HG03196 (cell line): ENCODE results near the gene SGF29.
"Not testable (repeated sequence)": the region's sequence is repeated elsewhere in the genome, so short reads cannot be mapped to it uniquely, and the experiment has no call there.

Source experiments
- ATAC-seq: cut with Tn5 transposase; IDR thresholded peaks from one replicate; pipeline ENCODE4 v1.9.1; 2021; ENCODE audit not compliant: unreplicated experiment

Gene SGF29

GRCh38 chr16:28609631-28610594 lies 56.2 kb downstream of the SGF29 start, which contains the start of gene SULT1A1:
SULT1A1 (minus strand) TSS chr16:28610044; CDS start chr16:28608855, 1,189 bp downstream.
- no peak for ATAC-seq

- no peak for ATAC-seq
Observed at GRCh38 chr16:28610595-28611191, 57.0 kb downstream of the SGF29 start.

GRCh38 chr16:28612359-28613280 lies 58.9 kb downstream of the SGF29 start:
- ATAC-seq = not testable (repeated sequence)

- not testable (repeated sequence) for ATAC-seq
Observed at GRCh38 chr16:28613912-28614311, 60.2 kb downstream of the SGF29 start.

GRCh38 chr16:28614561-28614960 lies 60.8 kb downstream of the SGF29 start:
- not testable (repeated sequence) for ATAC-seq

- not testable (repeated sequence) for ATAC-seq
Observed at GRCh38 chr16:28615486-28616223, 61.9 kb downstream of the SGF29 start.

- not testable (repeated sequence) for ATAC-seq
Observed at GRCh38 chr16:28616224-28616577, 62.5 kb downstream of the SGF29 start.

GRCh38 chr16:28616636-28617035 lies 62.9 kb downstream of the SGF29 start:
- no peak for ATAC-seq

GRCh38 chr16:28617874-28618273 lies 64.2 kb downstream of the SGF29 start:
- no peak for ATAC-seq

- ATAC-seq = not testable (repeated sequence)
Observed at GRCh38 chr16:28620316-28620715, 66.6 kb downstream of the SGF29 start.

GRCh38 chr16:28621481-28622155 lies 67.9 kb downstream of the SGF29 start:
- no peak for ATAC-seq

GRCh38 chr16:28622532-28623171 lies 68.9 kb downstream of the SGF29 start:
- not testable (repeated sequence) for ATAC-seq

GRCh38 chr16:28623172-28623711 lies 69.5 kb downstream of the SGF29 start:
- ATAC-seq = no peak

GRCh38 chr16:28630905-28631304 lies 77.2 kb downstream of the SGF29 start:
- not testable (repeated sequence) for ATAC-seq

GRCh38 chr16:28636093-28636823 lies 82.5 kb downstream of the SGF29 start:
- not testable (repeated sequence) for ATAC-seq

- not testable (repeated sequence) for ATAC-seq
Observed at GRCh38 chr16:28637765-28638164, 84.0 kb downstream of the SGF29 start, which contains the start of gene NPIPB8. NPIPB8 (plus strand) TSS chr16:28638065; CDS start chr16:28638361, 296 bp downstream.

GRCh38 chr16:28638359-28638758 lies 84.6 kb downstream of the SGF29 start:
- not testable (repeated sequence) for ATAC-seq

- ATAC-seq = not testable (repeated sequence)
Observed at GRCh38 chr16:28639959-28640358, 86.2 kb downstream of the SGF29 start.
